Prostate gland (tissue), 2 donors: ENCODE data around the gene PTPRT. TPM values are rescaled to one million over a fixed set of nuclear protein-coding genes. Genes with fewer than 3 reads are reported as not detected.

Source experiments
- DNase-seq: peaks from one replicate; pipeline ENCODE4 v3.0.0-alpha.2; 2019; ENCODE audit warnings: low spot score
- H3K27ac ChIP-seq, 2 donors: fragments of 200-600 bp; sonication (generic); 2 replicates each; pipeline ENCODE4 v1.5.1; 2017 to 2019
- H3K27me3 ChIP-seq: fragments of 200-600 bp; sonication (generic); replicated peaks from 2 replicates; pipeline ENCODE4 v1.5.1; 2019; ENCODE audit not compliant: insufficient read depth
- H3K36me3 ChIP-seq, 2 donors: fragments of 200-600 bp; sonication (generic); 1 replicate in 1 of 2; 2 replicates in 1 of 2; pipeline versions ENCODE4 v1.5.1 to v1.8.1; 2017 to 2019
- H3K4me1 ChIP-seq: fragments of 200-600 bp; sonication (generic); replicated peaks from 2 replicates; pipeline ENCODE4 v1.5.1; 2019
- H3K4me3 ChIP-seq, 2 donors: fragments of 200-600 bp; sonication (generic); 2 replicates each; pipeline ENCODE4 v1.5.1; 2017 to 2019
- H3K9me3 ChIP-seq: fragments of 200-600 bp; sonication (generic); 2 replicates; pipeline ENCODE4 v1.5.1; 2017
- CTCF ChIP-seq, 4 experiments: fragments of 200-600 bp in 2 of 4; fragments of 450-650 bp in 2 of 4; sonication (generic) in 2 of 4; IDR thresholded peaks; 1 replicate in 3 of 4; 2 replicates in 1 of 4; pipeline ENCODE4 v1.5.1; 2016 to 2019; ENCODE audit warnings: antibody characterized with exemption in 4 of 4, mild to moderate bottlenecking in 2 of 4, moderate library complexity in 2 of 4
- POLR2A ChIP-seq: fragments of 450-650 bp; IDR thresholded peaks from one replicate; pipeline ENCODE4 v1.6.1; 2016; ENCODE audit warnings: antibody characterized with exemption, mild to moderate bottlenecking
- POLR2AphosphoS5 ChIP-seq: sonication (generic); formaldehyde crosslinking; IDR thresholded peaks from one replicate; pipeline ENCODE4 v1.6.1; 2017; ENCODE audit warnings: antibody characterized with exemption
- WGBS: methylation state at CpG from one replicate; pipeline ENCODE4 v1.1.5; 2018; 5-methylcytosine and 5-hydroxymethylcytosine counted together
- intact Hi-C: fragments of 100-400 bp; cut with DNase I; formaldehyde crosslinking; loops from one replicate; pipeline ENCODE4 v1.14.2; 2022
- total RNA-seq, 2 donors: library from RNA; depleted of rRNA; stranded (reverse); fragments of >200 nt; gene quantifications; one replicate each; pipeline ENCODE4 v1.1.0, GENCODE V29; 2016

PTPRT gene
- total RNA-seq, 2 donors from 2014 or later = 1.5 to 3.5 TPM

GRCh38 chr20:42852691-42853090 lies 337.0 kb downstream of the PTPRT start:
- Histone ChIP-seq H3K9me3 (no peaks in the 10 kb centered on the region), H3K36me3 (no peaks in the 10 kb centered on the region), H3K27ac (no peak overlapping the region), H3K4me3 (no peak overlapping the region), H3K27me3 (no peaks in the 10 kb centered on the region), H3K4me1 (no peaks in the 10 kb centered on the region)
- TF ChIP-seq CTCF (IDR thresholded peaks at IDR 0.05) (no peak), POLR2AphosphoS5 (no peak), POLR2A (no peak)
- no peak for DNase-seq
- intact Hi-C loops = no loop called here

DNA sequence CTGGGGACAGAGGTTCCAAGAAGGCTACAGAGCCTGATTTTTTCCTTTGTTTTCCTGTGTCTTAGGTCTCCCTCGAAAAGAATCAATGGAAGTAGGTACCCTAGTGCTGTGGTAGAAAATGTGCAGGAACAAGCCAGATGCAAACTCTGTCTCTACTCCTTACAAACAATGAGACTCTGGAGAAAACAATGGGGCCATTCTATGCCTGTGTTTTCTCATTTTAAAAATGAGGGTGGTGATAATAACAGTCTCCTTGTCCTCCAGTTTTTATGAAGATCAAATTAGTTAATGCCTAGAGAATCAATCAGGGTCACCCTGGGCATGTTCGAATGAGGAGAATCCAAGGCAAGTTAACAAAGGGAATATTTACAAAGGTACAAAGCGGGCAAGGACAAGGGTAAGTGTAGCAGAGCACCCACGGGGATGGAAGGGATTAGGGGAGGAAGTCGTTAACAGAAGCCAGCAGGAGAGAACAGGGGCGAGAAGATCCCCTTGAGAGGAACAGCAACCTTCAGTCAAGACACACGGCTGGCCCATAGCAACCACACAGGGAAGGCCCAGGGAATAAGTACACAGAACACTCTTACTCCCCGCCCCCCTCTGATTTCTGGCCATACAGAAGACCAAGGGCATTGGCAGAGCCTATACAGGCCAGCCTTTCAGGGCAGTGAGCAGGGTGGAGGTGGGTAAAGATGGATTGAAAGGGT lies 342.8 kb downstream of the PTPRT start:
- Histone ChIP-seq H3K27ac (no peak overlapping the region), H3K36me3 (no peaks in the 10 kb centered on the region), H3K9me3 (no peaks in the 10 kb centered on the region), H3K4me3 (no peak overlapping the region), H3K4me1 (no peaks in the 10 kb centered on the region), H3K27me3 (no peaks in the 10 kb centered on the region)
- TF ChIP-seq POLR2A (no peak), CTCF (IDR thresholded peaks at IDR 0.05) (no peak), POLR2AphosphoS5 (no peak)
- DNase-seq = no peak
- intact Hi-C loops = no loop called here
- WGBS = 49% methylated on average over 8 of the region's 8 CpGs

- 87% methylated on average over 6 of the region's 6 CpGs for WGBS
- Histone ChIP-seq H3K27me3 (no peaks in the 10 kb centered on the region), H3K4me1 (no peaks in the 10 kb centered on the region), H3K9me3 (no peaks in the 10 kb centered on the region), H3K36me3 (no peaks in the 10 kb centered on the region), H3K27ac (no peak overlapping the region), H3K4me3 (no peak overlapping the region)
- DNase-seq = no peak
- intact Hi-C loops = no loop called here
- TF ChIP-seq CTCF (IDR thresholded peaks at IDR 0.05) (no peak), POLR2AphosphoS5 (no peak), POLR2A (no peak)
These were observed 345.0 kb downstream of the PTPRT start for GRCh38 chr20:42844751-42845150.

DNA sequence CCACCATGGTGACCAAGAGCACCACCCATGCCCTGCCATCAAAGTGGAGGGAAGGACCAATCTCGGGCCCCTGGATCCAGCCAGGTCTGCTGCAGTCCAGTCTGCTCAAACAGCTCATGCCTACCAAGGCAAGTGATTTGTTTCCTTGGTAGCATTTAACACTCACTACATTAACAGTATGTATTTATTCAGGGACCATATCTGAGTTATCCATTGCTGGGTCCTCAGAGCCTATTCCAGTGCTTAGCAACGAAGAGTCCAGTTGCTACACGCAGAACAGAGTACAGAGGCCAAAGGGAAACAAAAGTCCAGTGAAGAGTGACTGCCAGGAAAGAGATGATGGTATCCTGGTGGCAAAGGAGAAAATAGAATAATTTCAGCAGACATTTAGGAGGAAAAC lies 352.2 kb downstream of the PTPRT start:
- no peaks in the 10 kb centered on the region for H3K9me3 ChIP-seq
- H3K27me3 ChIP-seq = no peaks in the 10 kb centered on the region
- intact Hi-C loops = no loop called here
- H3K4me1 ChIP-seq = no peaks in the 10 kb centered on the region
- TF ChIP-seq POLR2AphosphoS5 (no peak), POLR2A (no peak)
- no peak overlapping the region for H3K27ac ChIP-seq
- no peak for DNase-seq
- H3K4me3 ChIP-seq = no peak overlapping the region
- no peaks in the 10 kb centered on the region for H3K36me3 ChIP-seq
- 91% methylated on average over 3 of the region's 3 CpGs for WGBS

DNA sequence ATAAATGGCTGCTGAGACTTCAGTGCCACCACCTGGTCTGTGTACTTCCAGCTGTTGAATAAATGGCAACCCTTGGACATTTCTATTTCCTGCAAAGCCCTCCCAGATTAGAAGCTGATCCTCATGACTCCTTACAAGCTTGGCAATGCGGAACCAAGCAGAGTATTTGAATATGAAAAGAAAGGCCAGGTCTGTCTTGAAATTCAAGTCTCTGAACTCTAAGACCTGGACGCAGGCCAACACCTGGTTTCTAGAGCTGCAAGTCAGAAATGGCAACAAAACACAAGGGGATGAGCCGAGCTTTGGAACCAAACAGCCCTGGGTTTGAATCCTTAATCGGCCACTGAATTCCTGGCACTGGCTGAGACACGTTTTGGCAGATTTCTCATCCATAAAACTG lies 353.4 kb downstream of the PTPRT start:
- intact Hi-C loops = no loop called here
- Histone ChIP-seq H3K36me3 (no peaks in the 10 kb centered on the region), H3K4me1 (no peaks in the 10 kb centered on the region), H3K27me3 (no peaks in the 10 kb centered on the region), H3K9me3 (no peaks in the 10 kb centered on the region), H3K27ac (no peak overlapping the region), H3K4me3 (no peak overlapping the region)
- DNase-seq = peak; percentile 30
- WGBS = 36% methylated on average over 5 of the region's 5 CpGs
- TF ChIP-seq CTCF (IDR thresholded peaks at IDR 0.05) (no peak), POLR2AphosphoS5 (peak; percentile 20), POLR2A (no peak)
